ENCODE results near the gene ILF3. TPM values are rescaled to one million over a fixed set of nuclear protein-coding genes. Genes with fewer than 3 reads are reported as not detected.

ILF3 gene
- total RNA-seq, 1 experiment from 2014 or later, result 430 TPM

- Histone ChIP-seq H4K20me1 (ENCODE audit: insufficient read depth) (peaks cover 55% of the 10 kb centered on the region; the same call in 1 of the 2 replicates), H3K4me1 (ENCODE audit: control insufficient read depth in 1 of 2, insufficient read depth in 2 of 2, low read length in 2 of 2) (peaks cover 0 to 7% of the 10 kb centered on the region in 2 experiments; a peak in 2 of 4 replicates), H2AFZ (ENCODE audit: low read depth, low read length, poor library complexity, severe bottlenecking) (no peak overlapping the region), H3K9me2 (ENCODE audit: insufficient read depth) (no peaks in the 10 kb centered on the region), H3K27me3 (ENCODE audit: insufficient read depth, low read length) (no peaks in the 10 kb centered on the region), H3K9me3 (ENCODE audit: control insufficient read depth in 1 of 2, insufficient read depth in 1 of 2, low read depth in 1 of 2, low read length in 2 of 2) (no peaks in the 10 kb centered on the region), H3K9ac (ENCODE audit: low read length) (no peak overlapping the region; the same call in 1 of the 2 replicates), H3K4me3 (replicated peaks in 1 of 2; ENCODE audit: low read depth in 1 of 2, low read length in 2 of 2) (no peak overlapping the region), H3K79me2 (ENCODE audit: insufficient read depth, low read length) (peaks cover 100% of the 10 kb centered on the region), H3K4me2 (ENCODE audit: low read length) (no peak overlapping the region), H3K36me3 (ENCODE audit: control insufficient read depth in 1 of 2, insufficient read depth in 2 of 2, low read length in 2 of 2) (peaks cover 14 to 32% of the 10 kb centered on the region in 2 experiments), H3K27ac (ENCODE audit: low read depth, low read length) (0 out of 2 replicates have a peak overlapping the region, but pooled peaks have one; percentile 5)
- BruUV-seq (replicated peaks), result no TSS peak
- intact Hi-C loops (cut with micrococcal nuclease), result no loop called here
- ChIA-PET RAD21 (ENCODE audit: low non-redundant PET in 1 of 2, low total read pairs in 2 of 2, uncharacterized antibody in 2 of 2, unreplicated experiment in 2 of 2) (no interaction called here), POLR2A (no interaction called here), CTCF (no interaction called here)
- DNase-seq (ENCODE audit: low read depth, low spot score) (no peak), ATAC-seq (no peak)
- TF ChIP-seq YY1 (IDR thresholded peaks at IDR 0.05; ENCODE audit: extremely low read depth, insufficient replicate concordance, low read depth, low read length), result no peak
- TF ChIP-seq ELF1 (IDR thresholded peaks at IDR 0.05; ENCODE audit: borderline replicate concordance, low read depth), result no peak
- TF ChIP-seq EGR1 (IDR thresholded peaks at IDR 0.05; ENCODE audit: low read depth), result no peak
- TF ChIP-seq SIN3A (IDR thresholded peaks at IDR 0.05; ENCODE audit: low read depth), result no peak
- TF ChIP-seq POLR2A (IDR thresholded peaks at IDR 0.05; ENCODE audit: borderline replicate concordance, extremely low read depth, insufficient read depth, insufficient read length), result no peak
- TF ChIP-seq SP1 (IDR thresholded peaks at IDR 0.05; ENCODE audit: low read depth), result no peak
- TF ChIP-seq SRF (IDR thresholded peaks at IDR 0.05; ENCODE audit: low read depth), result no peak
- TF ChIP-seq, protein P1, sequence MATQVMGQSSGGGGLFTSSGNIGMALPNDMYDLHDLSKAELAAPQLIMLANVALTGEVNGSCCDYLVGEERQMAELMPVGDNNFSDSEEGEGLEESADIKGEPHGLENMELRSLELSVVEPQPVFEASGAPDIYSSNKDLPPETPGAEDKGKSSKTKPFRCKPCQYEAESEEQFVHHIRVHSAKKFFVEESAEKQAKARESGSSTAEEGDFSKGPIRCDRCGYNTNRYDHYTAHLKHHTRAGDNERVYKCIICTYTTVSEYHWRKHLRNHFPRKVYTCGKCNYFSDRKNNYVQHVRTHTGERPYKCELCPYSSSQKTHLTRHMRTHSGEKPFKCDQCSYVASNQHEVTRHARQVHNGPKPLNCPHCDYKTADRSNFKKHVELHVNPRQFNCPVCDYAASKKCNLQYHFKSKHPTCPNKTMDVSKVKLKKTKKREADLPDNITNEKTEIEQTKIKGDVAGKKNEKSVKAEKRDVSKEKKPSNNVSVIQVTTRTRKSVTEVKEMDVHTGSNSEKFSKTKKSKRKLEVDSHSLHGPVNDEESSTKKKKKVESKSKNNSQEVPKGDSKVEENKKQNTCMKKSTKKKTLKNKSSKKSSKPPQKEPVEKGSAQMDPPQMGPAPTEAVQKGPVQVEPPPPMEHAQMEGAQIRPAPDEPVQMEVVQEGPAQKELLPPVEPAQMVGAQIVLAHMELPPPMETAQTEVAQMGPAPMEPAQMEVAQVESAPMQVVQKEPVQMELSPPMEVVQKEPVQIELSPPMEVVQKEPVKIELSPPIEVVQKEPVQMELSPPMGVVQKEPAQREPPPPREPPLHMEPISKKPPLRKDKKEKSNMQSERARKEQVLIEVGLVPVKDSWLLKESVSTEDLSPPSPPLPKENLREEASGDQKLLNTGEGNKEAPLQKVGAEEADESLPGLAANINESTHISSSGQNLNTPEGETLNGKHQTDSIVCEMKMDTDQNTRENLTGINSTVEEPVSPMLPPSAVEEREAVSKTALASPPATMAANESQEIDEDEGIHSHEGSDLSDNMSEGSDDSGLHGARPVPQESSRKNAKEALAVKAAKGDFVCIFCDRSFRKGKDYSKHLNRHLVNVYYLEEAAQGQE (IDR thresholded peaks at IDR 0.05; ENCODE audit: low read depth), result no peak
- no peak for TF ChIP-seq POLR2AphosphoS5 (IDR thresholded peaks at IDR 0.05; ENCODE audit: low read depth, low read length)
- TF ChIP-seq ATF3 (IDR thresholded peaks at IDR 0.05), result no peak
- TF ChIP-seq, protein P2, sequence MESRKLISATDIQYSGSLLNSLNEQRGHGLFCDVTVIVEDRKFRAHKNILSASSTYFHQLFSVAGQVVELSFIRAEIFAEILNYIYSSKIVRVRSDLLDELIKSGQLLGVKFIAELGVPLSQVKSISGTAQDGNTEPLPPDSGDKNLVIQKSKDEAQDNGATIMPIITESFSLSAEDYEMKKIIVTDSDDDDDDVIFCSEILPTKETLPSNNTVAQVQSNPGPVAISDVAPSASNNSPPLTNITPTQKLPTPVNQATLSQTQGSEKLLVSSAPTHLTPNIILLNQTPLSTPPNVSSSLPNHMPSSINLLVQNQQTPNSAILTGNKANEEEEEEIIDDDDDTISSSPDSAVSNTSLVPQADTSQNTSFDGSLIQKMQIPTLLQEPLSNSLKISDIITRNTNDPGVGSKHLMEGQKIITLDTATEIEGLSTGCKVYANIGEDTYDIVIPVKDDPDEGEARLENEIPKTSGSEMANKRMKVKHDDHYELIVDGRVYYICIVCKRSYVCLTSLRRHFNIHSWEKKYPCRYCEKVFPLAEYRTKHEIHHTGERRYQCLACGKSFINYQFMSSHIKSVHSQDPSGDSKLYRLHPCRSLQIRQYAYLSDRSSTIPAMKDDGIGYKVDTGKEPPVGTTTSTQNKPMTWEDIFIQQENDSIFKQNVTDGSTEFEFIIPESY (IDR thresholded peaks at IDR 0.05; ENCODE audit: extremely low read depth, insufficient replicate concordance, low read length), result no peak
- TF ChIP-seq ZFX (IDR thresholded peaks at IDR 0.05), result no peak
- no peak for TF ChIP-seq MAX (IDR thresholded peaks at IDR 0.05)
- TF ChIP-seq TCF7L2 (IDR thresholded peaks at IDR 0.05; ENCODE audit: borderline replicate concordance, extremely low read depth, insufficient read depth, insufficient read length), result no peak
Observed at GRCh38 chr19:10661946-10662345, 7.8 kb downstream of the ILF3 start.
